CD8-positive, alpha-beta memory T cell (primary cell): ENCODE results near the gene C8B. TPM values are rescaled to one million over a fixed set of nuclear protein-coding genes. Genes with fewer than 3 reads are reported as not detected.

Experiments used
- CTCF ChIA-PET: fragments of 350-600 bp; sonication (Branson Sonifier 250); formaldehyde crosslinking; loops from one replicate; lab custom pipeline; 2021; ENCODE audit warnings: antibody characterized with exemption; lab: Charles Lee
- POLR2A ChIA-PET: fragments of 350-600 bp; sonication (Branson Sonifier 250); formaldehyde crosslinking; loops from one replicate; lab custom pipeline; 2021; ENCODE audit warnings: antibody characterized with exemption; lab: Charles Lee
- DNase-seq, 5 donors: peaks; one replicate each; pipeline versions ENCODE4 v3.0.0 to v3.0.0-alpha.2; 2020 to 2022; ENCODE audit warnings: mixed read lengths in 1 of 5
- H3K27ac ChIP-seq: one replicate; pipeline ENCODE4 v1.7.0; 2013; ENCODE audit warnings: low read depth, mild to moderate bottlenecking, low read length, moderate library complexity
- H3K27me3 ChIP-seq: 2 replicates; pipeline ENCODE4 v1.7.0; 2013; ENCODE audit warnings: low read length, mild to moderate bottlenecking; ENCODE audit not compliant: insufficient read depth, poor library complexity, severe bottlenecking
- H3K36me3 ChIP-seq: 2 replicates; pipeline ENCODE4 v1.7.0; 2013; ENCODE audit warnings: mild to moderate bottlenecking, low read length, moderate library complexity; ENCODE audit not compliant: insufficient read depth
- H3K4me1 ChIP-seq: 2 replicates; pipeline ENCODE4 v1.7.0; 2013; ENCODE audit warnings: mild to moderate bottlenecking, low read length, moderate library complexity; ENCODE audit not compliant: insufficient read depth
- H3K4me3 ChIP-seq: 2 replicates; pipeline ENCODE4 v1.7.0; 2013; ENCODE audit warnings: mild to moderate bottlenecking, low read length
- H3K9me3 ChIP-seq: 2 replicates; pipeline ENCODE4 v1.7.0; 2013; ENCODE audit warnings: mild to moderate bottlenecking, low read length
- H3K27ac Mint-ChIP-seq, 8 donors: one replicate each; pipeline ENCODE4 v1.8.0; 2020 to 2021; ENCODE audit warnings: mixed read lengths in 8 of 8, mild to moderate bottlenecking in 6 of 8, inconsistent platforms in 3 of 8, moderate library complexity in 3 of 8
- H3K27me3 Mint-ChIP-seq, 2 donors: one replicate each; pipeline ENCODE4 v1.8.0; 2020 to 2021; ENCODE audit warnings: mixed read lengths in 2 of 2, mild to moderate bottlenecking in 1 of 2, moderate library complexity in 1 of 2
- H3K36me3 Mint-ChIP-seq, 3 donors: one replicate each; pipeline ENCODE4 v1.8.0; 2020 to 2021; ENCODE audit warnings: mixed read lengths in 3 of 3, inconsistent platforms in 1 of 3, mild to moderate bottlenecking in 1 of 3
- H3K4me1 Mint-ChIP-seq, 3 donors: one replicate each; pipeline ENCODE4 v1.8.0; 2020 to 2021; ENCODE audit warnings: mixed read lengths in 3 of 3, inconsistent platforms in 1 of 3, mild to moderate bottlenecking in 1 of 3
- H3K4me3 Mint-ChIP-seq, 7 donors: one replicate each; pipeline ENCODE4 v1.8.0; 2020 to 2021; ENCODE audit warnings: mixed read lengths in 7 of 7, mild to moderate bottlenecking in 6 of 7, moderate library complexity in 4 of 7, inconsistent platforms in 2 of 7
- H3K9me3 Mint-ChIP-seq, 5 donors: one replicate each; pipeline ENCODE4 v1.8.0; 2020 to 2022; ENCODE audit warnings: mixed read lengths in 5 of 5, mild to moderate bottlenecking in 3 of 5, moderate library complexity in 2 of 5, inconsistent platforms in 1 of 5
- polyA plus RNA-seq: library from polyadenylated mRNA; unstranded; fragments of 300-500 nt; fragmentation: Illumina TruSeq; gene quantifications from one replicate; pipeline ENCODE4 v1.2.3, GENCODE V29; 2021
- total RNA-seq, 2 experiments: library from RNA; stranded (reverse); gene quantifications; one replicate each; pipeline ENCODE4 v1.2.3, GENCODE V29; 2021

Gene C8B
- total and polyA plus RNA-seq, 3 experiments from 2014 or later = not detected

DNA sequence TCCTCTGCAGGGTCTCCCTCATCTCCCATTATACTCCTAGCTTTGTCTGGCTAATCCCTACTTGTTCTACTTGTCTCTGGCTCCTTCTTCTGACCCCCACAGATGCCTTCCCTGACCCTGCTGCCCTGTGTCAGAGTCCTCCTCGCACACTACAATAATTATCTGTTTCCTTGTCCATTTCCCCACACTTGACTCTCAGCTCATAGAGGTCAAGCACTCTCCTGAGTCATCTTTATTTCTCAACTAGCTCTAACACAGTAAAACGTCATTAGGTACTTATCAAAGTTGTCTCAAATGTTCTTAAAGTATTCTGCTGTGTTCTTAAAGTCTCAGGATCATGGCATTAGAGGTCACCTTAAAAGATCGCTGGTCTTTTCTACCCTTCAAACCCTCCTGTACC, 64.1 kb downstream of the C8B start:
- Histone ChIP-seq H3K4me3 (no peak overlapping the region), H3K36me3 (no peaks in the 10 kb centered on the region), H3K9me3 (no peaks in the 10 kb centered on the region), H3K27me3 (no peaks in the 10 kb centered on the region), H3K4me1 (no peaks in the 10 kb centered on the region), H3K27ac (no peak overlapping the region)
- Mint-ChIP-seq H3K27me3 (no peaks in the 10 kb centered on the region), H3K36me3 (no peaks in the 10 kb centered on the region), H3K4me1 (no peaks in the 10 kb centered on the region), H3K27ac (no peak overlapping the region), H3K9me3 (peaks cover 0 to 3% (median 0%) of the 10 kb centered on the region in 5 donors), H3K4me3 (no peak overlapping the region)
- ChIA-PET POLR2A (no interaction called here), CTCF (no interaction called here)
- no peak for DNase-seq

DNA sequence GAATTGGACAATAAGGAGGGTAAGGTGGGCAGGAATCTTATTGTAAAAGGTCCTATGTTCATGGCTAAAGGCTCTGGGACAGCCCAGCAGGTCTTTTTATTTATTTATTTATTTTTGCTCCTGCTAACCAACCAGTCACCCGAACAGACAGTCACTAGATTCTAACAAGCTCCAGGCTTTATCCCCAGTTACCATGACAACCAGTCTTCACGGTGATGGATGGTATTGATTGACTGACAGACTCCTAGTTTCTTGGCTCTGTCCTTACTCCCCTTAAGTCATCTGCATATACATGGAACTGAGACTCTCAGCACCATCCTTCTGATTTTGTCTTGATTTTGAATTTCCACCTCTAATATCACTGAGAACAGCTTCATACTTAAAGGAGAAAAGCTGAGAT, 66.9 kb downstream of the C8B start:
- no peak overlapping the region for H3K4me3 Mint-ChIP-seq
- H3K9me3 Mint-ChIP-seq = peaks cover 0 to 6% (median 0%) of the 10 kb centered on the region in 5 donors
- Histone ChIP-seq H3K36me3 (no peaks in the 10 kb centered on the region), H3K27ac (no peak overlapping the region), H3K4me3 (no peak overlapping the region), H3K27me3 (no peaks in the 10 kb centered on the region), H3K9me3 (no peaks in the 10 kb centered on the region), H3K4me1 (no peaks in the 10 kb centered on the region)
- H3K27me3 Mint-ChIP-seq = no peaks in the 10 kb centered on the region
- POLR2A ChIA-PET = no interaction called here
- no peak for DNase-seq
- no peaks in the 10 kb centered on the region for H3K36me3 Mint-ChIP-seq
- no peak overlapping the region for H3K27ac Mint-ChIP-seq
- CTCF ChIA-PET = no interaction called here
- no peaks in the 10 kb centered on the region for H3K4me1 Mint-ChIP-seq

DNA sequence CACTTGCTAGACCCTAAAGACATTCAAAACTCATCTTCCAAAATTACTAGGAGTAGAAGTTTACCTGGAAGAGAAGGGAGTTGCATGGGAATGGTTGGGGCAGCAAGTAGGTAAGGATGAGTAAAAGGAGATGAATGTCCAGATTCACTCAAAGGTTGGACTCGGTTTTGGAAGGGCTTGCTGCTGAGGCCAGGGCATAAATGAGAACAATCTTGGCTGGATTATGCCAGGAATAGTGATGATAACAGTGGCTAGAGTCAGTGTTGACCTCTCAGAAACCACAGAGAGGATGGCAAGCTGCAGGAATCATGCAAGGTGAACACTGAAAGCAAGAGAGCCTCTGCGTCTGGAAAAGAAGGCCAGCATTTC, 67.8 kb downstream of the C8B start:
- no peak for DNase-seq
- Mint-ChIP-seq H3K4me1 (no peaks in the 10 kb centered on the region), H3K36me3 (no peaks in the 10 kb centered on the region), H3K9me3 (peaks cover 0 to 6% (median 0%) of the 10 kb centered on the region in 5 donors), H3K4me3 (no peak overlapping the region), H3K27me3 (no peaks in the 10 kb centered on the region), H3K27ac (no peak overlapping the region)
- Histone ChIP-seq H3K27ac (no peak overlapping the region), H3K4me3 (no peak overlapping the region), H3K36me3 (no peaks in the 10 kb centered on the region), H3K27me3 (no peaks in the 10 kb centered on the region), H3K4me1 (no peaks in the 10 kb centered on the region), H3K9me3 (no peaks in the 10 kb centered on the region)
- ChIA-PET CTCF (no interaction called here), POLR2A (no interaction called here)

DNA sequence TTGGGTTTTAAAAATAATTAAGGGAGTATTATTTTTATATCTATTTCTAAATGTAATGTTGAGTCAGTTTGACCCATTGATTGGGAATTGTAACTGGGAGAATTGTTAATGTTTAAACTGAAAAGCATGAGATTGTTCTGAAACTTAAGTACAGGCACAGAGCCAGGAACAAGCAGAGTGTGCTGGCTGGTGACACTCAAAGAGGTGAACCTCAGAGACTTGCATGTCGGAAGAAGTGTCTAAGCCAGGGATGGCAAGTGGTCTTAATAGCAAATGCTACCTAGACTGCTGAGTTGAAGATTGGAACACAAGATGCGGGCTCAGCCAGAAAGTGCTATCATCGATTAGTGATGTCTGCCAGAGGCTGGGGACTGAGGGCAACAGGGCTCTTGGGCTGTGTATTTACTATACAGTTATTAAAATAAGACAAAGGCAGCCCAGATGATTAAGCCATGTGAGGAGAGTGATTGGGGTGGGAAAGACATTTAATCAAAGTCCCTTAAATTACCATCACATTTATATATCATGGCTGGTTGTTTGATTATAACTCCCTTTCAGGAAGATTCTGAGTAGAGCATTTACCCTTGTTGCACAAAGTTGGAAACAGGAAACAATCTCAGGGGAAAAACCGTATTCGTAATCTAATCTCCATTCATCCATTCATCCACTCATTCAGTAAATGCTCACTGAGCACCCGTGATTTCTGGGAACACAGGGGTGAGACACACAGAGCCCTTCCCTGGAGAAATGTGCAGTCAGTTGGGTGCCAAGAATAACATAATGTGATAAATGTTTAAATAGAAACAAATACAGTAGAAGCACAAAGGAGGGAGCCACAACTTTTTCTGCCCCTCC, 68.4 kb downstream of the C8B start:
- Histone ChIP-seq H3K4me3 (no peak overlapping the region), H3K36me3 (no peaks in the 10 kb centered on the region), H3K9me3 (no peaks in the 10 kb centered on the region), H3K27me3 (no peaks in the 10 kb centered on the region), H3K4me1 (no peaks in the 10 kb centered on the region), H3K27ac (no peak overlapping the region)
- DNase-seq = no peak
- POLR2A ChIA-PET = no interaction called here
- no peak overlapping the region for H3K27ac Mint-ChIP-seq
- H3K9me3 Mint-ChIP-seq = peaks cover 0 to 6% (median 0%) of the 10 kb centered on the region in 5 donors
- no peaks in the 10 kb centered on the region for H3K4me1 Mint-ChIP-seq
- H3K36me3 Mint-ChIP-seq = no peaks in the 10 kb centered on the region
- no peaks in the 10 kb centered on the region for H3K27me3 Mint-ChIP-seq
- CTCF ChIA-PET = no interaction called here
- no peak overlapping the region for H3K4me3 Mint-ChIP-seq

DNA sequence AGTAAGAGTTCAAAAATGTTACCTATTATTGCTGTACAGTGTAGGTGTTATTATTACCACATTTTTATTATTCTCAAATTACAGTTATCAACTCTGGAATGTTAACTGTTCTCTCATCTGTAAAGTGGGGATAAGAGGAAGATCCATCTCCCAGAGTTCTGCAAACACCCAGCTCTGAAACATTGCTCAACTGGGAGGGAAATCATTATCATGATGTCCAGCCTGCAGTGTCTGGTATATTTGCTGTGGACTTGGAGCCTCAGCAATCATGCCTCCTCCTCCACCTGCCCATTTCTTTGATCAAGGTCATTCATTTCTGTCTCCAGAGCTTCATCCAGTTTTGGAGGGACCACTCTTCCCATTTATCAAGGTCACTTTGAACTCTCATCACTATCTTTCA, 71.8 kb downstream of the C8B start:
- CTCF ChIA-PET = no interaction called here
- POLR2A ChIA-PET = no interaction called here
- peaks cover 0 to 6% (median 0%) of the 10 kb centered on the region in 5 donors for H3K9me3 Mint-ChIP-seq

DNA sequence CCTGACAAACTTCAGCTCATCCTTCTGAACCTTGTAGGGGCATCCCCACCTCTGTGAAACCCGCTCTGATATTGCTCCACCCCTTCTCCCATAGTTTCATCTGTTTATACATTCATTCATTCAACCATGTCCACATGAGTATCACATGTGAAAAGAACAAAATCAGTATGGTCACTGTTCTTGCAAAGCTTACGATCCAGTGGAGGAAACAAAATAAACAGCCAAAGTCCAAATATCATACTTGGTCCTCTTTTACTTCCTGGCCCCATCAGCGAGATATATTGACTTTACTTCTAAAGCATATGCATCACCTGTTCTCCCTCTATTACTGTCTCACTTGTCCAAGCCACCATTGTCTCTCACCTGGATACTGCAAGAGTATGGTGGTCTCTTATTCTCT, 75.6 kb downstream of the C8B start:
- Mint-ChIP-seq H3K27ac (no peak overlapping the region), H3K36me3 (no peaks in the 10 kb centered on the region), H3K27me3 (no peaks in the 10 kb centered on the region), H3K9me3 (peaks cover 0 to 6% (median 0%) of the 10 kb centered on the region in 5 donors), H3K4me1 (no peaks in the 10 kb centered on the region), H3K4me3 (no peak overlapping the region)
- ChIA-PET POLR2A (no interaction called here), CTCF (no interaction called here)
- H3K27ac ChIP-seq = no peak overlapping the region
- H3K4me1 ChIP-seq = no peaks in the 10 kb centered on the region
- H3K4me3 ChIP-seq = no peak overlapping the region
- H3K9me3 ChIP-seq = no peaks in the 10 kb centered on the region
- DNase-seq = no peak
- H3K36me3 ChIP-seq = no peaks in the 10 kb centered on the region
- no peaks in the 10 kb centered on the region for H3K27me3 ChIP-seq

More for the DNA sequence above, 71.8 kb downstream of the C8B start:
- Mint-ChIP-seq H3K27ac (no peak overlapping the region), H3K4me1 (no peaks in the 10 kb centered on the region), H3K27me3 (no peaks in the 10 kb centered on the region), H3K36me3 (no peaks in the 10 kb centered on the region), H3K4me3 (no peak overlapping the region)
- H3K36me3 ChIP-seq = no peaks in the 10 kb centered on the region
- H3K4me1 ChIP-seq = no peaks in the 10 kb centered on the region
- DNase-seq = no peak
- H3K9me3 ChIP-seq = no peaks in the 10 kb centered on the region
- no peak overlapping the region for H3K27ac ChIP-seq
- no peaks in the 10 kb centered on the region for H3K27me3 ChIP-seq
- H3K4me3 ChIP-seq = no peak overlapping the region

DNA sequence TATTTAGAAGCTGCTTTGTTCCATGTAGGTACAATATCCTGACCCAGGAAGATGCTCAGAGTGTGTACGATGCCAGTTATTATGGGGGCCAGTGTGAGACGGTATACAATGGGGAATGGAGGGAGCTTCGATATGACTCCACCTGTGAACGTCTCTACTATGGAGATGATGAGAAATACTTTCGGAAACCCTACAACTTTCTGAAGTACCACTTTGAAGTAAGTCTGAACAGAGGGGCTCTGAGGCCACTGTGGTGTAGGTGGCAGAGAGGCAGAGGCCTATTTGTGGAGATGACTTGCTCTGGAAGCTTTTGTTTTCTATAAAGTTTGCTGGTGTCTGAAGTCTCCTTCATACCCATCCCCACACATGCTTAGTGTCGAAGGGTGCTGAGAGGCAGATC, 84.4 kb downstream of the C8B start:
- no peaks in the 10 kb centered on the region for H3K36me3 ChIP-seq
- no peaks in the 10 kb centered on the region for H3K9me3 ChIP-seq
- Mint-ChIP-seq H3K4me3 (no peak overlapping the region), H3K36me3 (no peaks in the 10 kb centered on the region), H3K9me3 (peaks cover 0 to 2% (median 0%) of the 10 kb centered on the region in 5 donors), H3K27me3 (no peaks in the 10 kb centered on the region), H3K27ac (peak overlapping the region in 1 of 8 donors; percentile 8), H3K4me1 (peaks cover 0 to 2% (median 0%) of the 10 kb centered on the region in 3 donors)
- no peak overlapping the region for H3K4me3 ChIP-seq
- H3K4me1 ChIP-seq = no peaks in the 10 kb centered on the region
- no peaks in the 10 kb centered on the region for H3K27me3 ChIP-seq
- ChIA-PET POLR2A (no interaction called here), CTCF (no interaction called here)
- DNase-seq = no peak
- H3K27ac ChIP-seq = no peak overlapping the region

DNA sequence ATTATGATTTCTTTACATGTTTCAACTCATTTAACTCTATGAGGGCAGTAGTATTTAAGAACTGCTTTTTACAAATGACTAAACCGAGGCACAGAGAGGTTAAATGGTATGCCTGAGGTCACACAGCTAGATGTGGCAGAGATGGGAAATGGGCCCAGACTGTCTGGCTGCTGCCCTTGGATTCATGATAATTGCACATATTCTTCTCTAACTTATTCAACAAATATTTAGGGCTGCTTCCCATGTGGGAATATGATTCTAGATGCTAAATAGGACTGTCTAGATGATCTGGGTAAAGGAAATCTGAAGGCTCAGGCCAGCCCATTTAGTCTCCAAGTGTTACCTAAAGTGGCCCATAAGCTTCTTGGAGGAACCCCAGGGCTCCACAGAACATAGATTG, 85.0 kb downstream of the C8B start:
- Mint-ChIP-seq H3K9me3 (peaks cover 0 to 2% (median 0%) of the 10 kb centered on the region in 5 donors), H3K4me1 (peaks cover 0 to 2% (median 0%) of the 10 kb centered on the region in 3 donors), H3K27me3 (no peaks in the 10 kb centered on the region), H3K27ac (no peak overlapping the region), H3K4me3 (no peak overlapping the region), H3K36me3 (no peaks in the 10 kb centered on the region)
- ChIA-PET CTCF (no interaction called here), POLR2A (no interaction called here)
- no peaks in the 10 kb centered on the region for H3K36me3 ChIP-seq
- DNase-seq = no peak
- H3K4me1 ChIP-seq = no peaks in the 10 kb centered on the region
- no peak overlapping the region for H3K4me3 ChIP-seq
- H3K27me3 ChIP-seq = no peaks in the 10 kb centered on the region
- H3K27ac ChIP-seq = no peak overlapping the region
- H3K9me3 ChIP-seq = no peaks in the 10 kb centered on the region
